Cortex of kidney (tissue), 1 donor: ENCODE results near the gene KRTAP10-11.
"Not testable (repeated sequence)": the region's sequence is repeated elsewhere in the genome, so short reads cannot be mapped to it uniquely, and the experiment has no call there.

Source experiments
- DNase-seq: peaks from one replicate; lab custom pipeline; 2025; lab: John Stamatoyannopoulos, UW

The KRTAP10-11 gene

GRCh38 chr21:44615466-44615865 lies 30.7 kb upstream of the KRTAP10-11 start:
- DNase-seq, result no peak

GRCh38 chr21:44615911-44616590 lies 30.2 kb upstream of the KRTAP10-11 start:
- no peak for DNase-seq

GRCh38 chr21:44616591-44616926 lies 29.7 kb upstream of the KRTAP10-11 start:
- no peak for DNase-seq

- DNase-seq, result no peak
These were observed 29.1 kb upstream of the KRTAP10-11 start for GRCh38 chr21:44617071-44617501.

GRCh38 chr21:44618504-44618903 lies 27.7 kb upstream of the KRTAP10-11 start:
- no peak for DNase-seq

GRCh38 chr21:44618909-44619308 lies 27.3 kb upstream of the KRTAP10-11 start:
- DNase-seq, result no peak

GRCh38 chr21:44619886-44620285 lies 26.3 kb upstream of the KRTAP10-11 start:
- DNase-seq, result no peak

- DNase-seq, result no peak
These were observed 22.6 kb upstream of the KRTAP10-11 start for GRCh38 chr21:44623575-44623974.

- no peak for DNase-seq
These were observed 20.5 kb upstream of the KRTAP10-11 start for GRCh38 chr21:44625756-44626155.

- DNase-seq, result no peak
These were observed 20.0 kb upstream of the KRTAP10-11 start for GRCh38 chr21:44626262-44626661.

- DNase-seq, result no peak
These were observed 19.5 kb upstream of the KRTAP10-11 start, which contains the start of gene KRTAP10-9 for GRCh38 chr21:44626673-44627143. Gene KRTAP10-9, plus strand, starts transcription at chr21:44627093. Its CDS starts 79 bp downstream, at chr21:44627172.

GRCh38 chr21:44627181-44627822 lies 18.9 kb upstream of the KRTAP10-11 start:
- DNase-seq, result not testable (repeated sequence)

- not testable (repeated sequence) for DNase-seq
These were observed 18.4 kb upstream of the KRTAP10-11 start for GRCh38 chr21:44627831-44628233.

- no peak for DNase-seq
These were observed 17.4 kb upstream of the KRTAP10-11 start for GRCh38 chr21:44628707-44629391.

GRCh38 chr21:44630440-44630839 lies 15.8 kb upstream of the KRTAP10-11 start:
- DNase-seq, result no peak

- DNase-seq, result no peak
These were observed 14.1 kb upstream of the KRTAP10-11 start for GRCh38 chr21:44632067-44632466.

GRCh38 chr21:44636209-44637017 lies 9.8 kb upstream of the KRTAP10-11 start:
- no peak for DNase-seq

- no peak for DNase-seq
These were observed 9.0 kb upstream of the KRTAP10-11 start, which contains the start of gene KRTAP10-10 for GRCh38 chr21:44637018-44637850. Gene KRTAP10-10, plus strand, starts transcription at chr21:44637356. Its CDS starts 62 bp downstream, at chr21:44637418.

- not testable (repeated sequence) for DNase-seq
These were observed 8.3 kb upstream of the KRTAP10-11 start for GRCh38 chr21:44637851-44638348.

- DNase-seq, result not testable (repeated sequence)
These were observed 7.5 kb upstream of the KRTAP10-11 start for GRCh38 chr21:44638506-44639330.
